ENCODE data around the gene CALM1.
A peak's percentile ranks its signal among the peaks of the same experiment; 100 is the strongest.

The CALM1 gene

GRCh38 chr14:90378249-90378648 is 18.6 kb upstream of the CALM1 start:
- Histone ChIP-seq H3K9me3 (ENCODE audit: control insufficient read depth, low read length) (no peaks in the 10 kb centered on the region), H3K9ac (no peak overlapping the region), H2AFZ (no peak overlapping the region), H3K27ac (no peak overlapping the region), H3K79me2 (no peaks in the 10 kb centered on the region), H3K36me3 (ENCODE audit: control insufficient read depth, insufficient read depth, low read length) (no peaks in the 10 kb centered on the region), H3K27me3 (ENCODE audit: control insufficient read depth, insufficient read depth, low read length) (no peaks in the 10 kb centered on the region), H3K4me3 (ENCODE audit: low read depth, low read length) (no peak overlapping the region), H3K4me1 (peaks cover 8% of the 10 kb centered on the region), H3K4me2 (ENCODE audit: low read length) (no peak overlapping the region)
- TF ChIP-seq, protein P1, sequence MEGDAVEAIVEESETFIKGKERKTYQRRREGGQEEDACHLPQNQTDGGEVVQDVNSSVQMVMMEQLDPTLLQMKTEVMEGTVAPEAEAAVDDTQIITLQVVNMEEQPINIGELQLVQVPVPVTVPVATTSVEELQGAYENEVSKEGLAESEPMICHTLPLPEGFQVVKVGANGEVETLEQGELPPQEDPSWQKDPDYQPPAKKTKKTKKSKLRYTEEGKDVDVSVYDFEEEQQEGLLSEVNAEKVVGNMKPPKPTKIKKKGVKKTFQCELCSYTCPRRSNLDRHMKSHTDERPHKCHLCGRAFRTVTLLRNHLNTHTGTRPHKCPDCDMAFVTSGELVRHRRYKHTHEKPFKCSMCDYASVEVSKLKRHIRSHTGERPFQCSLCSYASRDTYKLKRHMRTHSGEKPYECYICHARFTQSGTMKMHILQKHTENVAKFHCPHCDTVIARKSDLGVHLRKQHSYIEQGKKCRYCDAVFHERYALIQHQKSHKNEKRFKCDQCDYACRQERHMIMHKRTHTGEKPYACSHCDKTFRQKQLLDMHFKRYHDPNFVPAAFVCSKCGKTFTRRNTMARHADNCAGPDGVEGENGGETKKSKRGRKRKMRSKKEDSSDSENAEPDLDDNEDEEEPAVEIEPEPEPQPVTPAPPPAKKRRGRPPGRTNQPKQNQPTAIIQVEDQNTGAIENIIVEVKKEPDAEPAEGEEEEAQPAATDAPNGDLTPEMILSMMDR (IDR thresholded peaks at IDR 0.05) = no peak

DNA sequence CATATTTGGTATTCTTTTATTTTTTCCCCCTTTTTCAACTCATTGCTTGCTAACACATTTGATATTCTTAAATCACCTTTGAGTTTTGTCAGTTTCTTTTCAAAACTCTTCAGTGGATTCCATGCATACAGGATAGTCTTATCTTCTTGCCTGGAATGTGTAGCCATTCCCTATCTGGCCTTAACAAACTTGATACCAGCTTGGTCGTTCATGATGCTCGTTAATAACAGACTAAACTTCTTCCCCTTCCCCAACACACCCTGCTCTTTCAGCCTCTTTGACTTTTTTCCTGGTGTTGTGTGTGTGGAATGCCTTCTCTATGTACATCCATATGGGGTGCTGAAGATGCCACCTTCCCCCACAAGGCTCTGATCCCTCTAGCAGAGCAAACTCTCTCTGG is 17.7 kb upstream of the CALM1 start:
- Histone ChIP-seq H3K27ac (no peak overlapping the region), H3K4me2 (ENCODE audit: low read length) (no peak overlapping the region), H3K9me3 (ENCODE audit: control insufficient read depth, low read length) (no peaks in the 10 kb centered on the region), H3K27me3 (ENCODE audit: control insufficient read depth, insufficient read depth, low read length) (no peaks in the 10 kb centered on the region), H3K4me1 (peaks cover 10% of the 10 kb centered on the region), H2AFZ (no peak overlapping the region), H3K36me3 (ENCODE audit: control insufficient read depth, insufficient read depth, low read length) (no peaks in the 10 kb centered on the region), H3K9ac (no peak overlapping the region), H3K4me3 (ENCODE audit: low read depth, low read length) (no peak overlapping the region), H3K79me2 (no peaks in the 10 kb centered on the region)
- TF ChIP-seq, protein P1 (IDR thresholded peaks at IDR 0.05) = no peak

DNA sequence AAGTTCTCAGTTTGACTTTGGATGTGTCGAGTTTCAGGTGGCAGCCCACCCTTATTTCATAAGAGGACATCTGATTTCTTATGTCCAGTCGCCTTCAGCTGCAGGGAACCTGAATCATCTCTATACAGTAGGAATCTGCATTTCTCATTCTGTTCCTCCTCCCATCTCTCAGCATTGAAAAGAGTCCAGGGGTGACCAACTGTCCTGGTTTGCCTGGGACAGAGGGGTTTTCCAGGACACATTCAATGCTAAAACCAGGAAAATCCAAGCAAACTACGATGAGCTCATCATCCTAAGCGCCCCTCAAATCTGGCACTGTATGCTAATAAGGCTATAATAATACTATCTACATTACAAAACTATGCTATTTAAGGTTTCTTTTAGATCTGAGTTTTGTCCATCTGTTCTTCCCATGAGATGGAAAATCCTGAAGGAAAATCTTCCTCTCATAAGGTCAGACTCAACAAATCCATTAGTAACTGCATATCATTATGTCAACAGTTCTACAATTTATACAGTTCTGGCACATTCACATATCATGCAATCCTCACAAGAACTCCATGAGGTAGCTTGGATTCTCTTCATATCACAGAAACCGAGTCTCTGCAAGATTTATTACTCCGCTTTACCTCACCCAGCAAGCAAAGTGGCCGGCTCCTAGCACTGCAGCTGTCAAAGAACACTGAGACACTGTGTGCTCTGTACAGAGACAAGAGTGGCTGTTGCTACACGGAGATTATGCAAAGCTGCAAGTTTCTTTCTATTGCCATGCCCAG is 15.6 kb upstream of the CALM1 start:
- Histone ChIP-seq H3K4me2 (ENCODE audit: low read length) (peak overlapping the region; percentile 87), H2AFZ (peak overlapping the region; percentile 98), H3K4me1 (peaks cover 12% of the 10 kb centered on the region), H3K27me3 (ENCODE audit: control insufficient read depth, insufficient read depth, low read length) (no peaks in the 10 kb centered on the region), H3K36me3 (ENCODE audit: control insufficient read depth, insufficient read depth, low read length) (no peaks in the 10 kb centered on the region), H3K27ac (peak overlapping the region; percentile 100), H3K9me3 (ENCODE audit: control insufficient read depth, low read length) (no peaks in the 10 kb centered on the region), H3K9ac (no peak overlapping the region), H3K4me3 (ENCODE audit: low read depth, low read length) (no peak overlapping the region), H3K79me2 (no peaks in the 10 kb centered on the region)
- TF ChIP-seq, protein P1 (IDR thresholded peaks at IDR 0.05) = no peak

GRCh38 chr14:90381999-90382451 is 14.8 kb upstream of the CALM1 start:
- Histone ChIP-seq H3K27me3 (ENCODE audit: control insufficient read depth, insufficient read depth, low read length) (no peaks in the 10 kb centered on the region), H3K79me2 (no peaks in the 10 kb centered on the region), H3K9ac (no peak overlapping the region), H3K9me3 (ENCODE audit: control insufficient read depth, low read length) (no peaks in the 10 kb centered on the region), H3K4me3 (ENCODE audit: low read depth, low read length) (peak overlapping the region; percentile 94), H2AFZ (peak overlapping the region; percentile 98), H3K4me1 (peaks cover 12% of the 10 kb centered on the region), H3K4me2 (ENCODE audit: low read length) (peak overlapping the region; percentile 87), H3K36me3 (ENCODE audit: control insufficient read depth, insufficient read depth, low read length) (no peaks in the 10 kb centered on the region), H3K27ac (peak overlapping the region; percentile 100)
- TF ChIP-seq, protein P1 (IDR thresholded peaks at IDR 0.05) = no peak
